H1 (cell line): Measurements from ENCODE around the gene EXOG. TPM values are rescaled to one million over a fixed set of nuclear protein-coding genes. Genes with fewer than 3 reads are reported as not detected.

ENCODE experiments used
- CTCF ChIA-PET: fragments of 300-600 bp; sonication (Branson Sonifier 250); formaldehyde crosslinking; loops from one replicate; lab custom pipeline; 2021; ENCODE audit not compliant: partially characterized antibody; lab: Charles Lee
- POLR2A ChIA-PET: fragments of 300-600 bp; sonication (Branson Sonifier 250); formaldehyde crosslinking; loops from one replicate; lab custom pipeline; 2021; ENCODE audit warnings: inconsistent platforms; ENCODE audit not compliant: partially characterized antibody; lab: Charles Lee
- DNase-seq, 2 experiments: peaks; one replicate each; pipeline versions ENCODE4 v3.0.0 to v3.0.0-alpha.2; 2010 to 2022; ENCODE audit warnings: low spot score in 2 of 2, low read depth in 1 of 2, mixed read lengths in 1 of 2
- FAIRE-seq: peaks from 2 replicates; lab custom pipeline; 2011; peaks lifted over from hg19 to GRCh38; lab: Jason Lieb, UNC
- H2AFZ ChIP-seq: 2 replicates; pipeline ENCODE4 v1.8.1; 2012; ENCODE audit warnings: low read length, inconsistent platforms
- H2AK5ac ChIP-seq: 2 replicates; pipeline ENCODE4 v1.6.1; 2013; ENCODE audit warnings: low read depth, low read length
- H2BK120ac ChIP-seq: replicated peaks from 2 replicates; pipeline ENCODE3; 2013; ENCODE audit warnings: low read depth, low read length, inconsistent platforms
- H2BK12ac ChIP-seq: 2 replicates; pipeline ENCODE4 v1.6.1; 2013; ENCODE audit warnings: low read depth, low read length
- H2BK15ac ChIP-seq: 2 replicates; pipeline ENCODE4 v1.6.1; 2013; ENCODE audit warnings: low read length
- H2BK20ac ChIP-seq: 2 replicates; pipeline ENCODE4 v1.6.1; 2013; ENCODE audit warnings: low read length
- H2BK5ac ChIP-seq: 2 replicates; pipeline ENCODE4 v1.6.1; 2013; ENCODE audit warnings: low read depth, low read length
- H3K14ac ChIP-seq: 2 replicates; pipeline ENCODE4 v1.6.1; 2013; ENCODE audit warnings: inconsistent platforms; ENCODE audit not compliant: insufficient read length
- H3K18ac ChIP-seq: 2 replicates; pipeline ENCODE4 v1.6.1; 2013; ENCODE audit warnings: low read length; ENCODE audit errors: extremely low read depth
- H3K23ac ChIP-seq: 2 replicates; pipeline ENCODE4 v1.6.1; 2013; ENCODE audit warnings: inconsistent platforms; ENCODE audit not compliant: insufficient read length
- H3K23me2 ChIP-seq: 2 replicates; pipeline ENCODE4 v1.6.1; 2013; ENCODE audit warnings: low read depth, low read length
- H3K27ac ChIP-seq: 2 replicates; pipeline ENCODE4 v1.6.1; 2011; ENCODE audit warnings: low read depth, low read length, inconsistent platforms
- H3K27me3 ChIP-seq, 4 experiments: replicated peaks in 1 of 4; 1 replicate in 1 of 4; 2 replicates in 3 of 4; pipeline versions ENCODE4 v1.6.1 to v1.8.1; 2011 to 2013; ENCODE audit warnings: low read length in 3 of 4, mild to moderate bottlenecking in 3 of 4, inconsistent platforms in 2 of 4, mixed read lengths in 2 of 4, moderate library complexity in 1 of 4; ENCODE audit not compliant: control insufficient read depth in 3 of 4, insufficient read depth in 3 of 4; ENCODE audit errors: extremely low read depth in 1 of 4
- H3K36me3 ChIP-seq, 4 experiments: 2 replicates each; pipeline versions ENCODE4 v1.6.1 to v1.8.1; 2011 to 2013; ENCODE audit warnings: mild to moderate bottlenecking in 4 of 4, low read length in 3 of 4, moderate library complexity in 2 of 4, control low read depth in 1 of 4, inconsistent platforms in 1 of 4; ENCODE audit not compliant: insufficient read depth in 4 of 4, control insufficient read depth in 2 of 4
- H3K4ac ChIP-seq: replicated peaks from 2 replicates; pipeline ENCODE3; 2013; ENCODE audit warnings: low read length, low read depth, mixed read lengths, inconsistent platforms; ENCODE audit not compliant: insufficient read length
- H3K4me1 ChIP-seq, 4 experiments: replicated peaks in 1 of 4; 1 replicate in 1 of 4; 2 replicates in 3 of 4; pipeline versions ENCODE4 v1.6.1 to v1.8.1; 2011 to 2013; ENCODE audit warnings: low read length in 3 of 4, inconsistent platforms in 2 of 4, mixed read lengths in 1 of 4; ENCODE audit not compliant: insufficient read depth in 4 of 4, control insufficient read depth in 3 of 4
- H3K4me2 ChIP-seq, 2 experiments: 2 replicates each; pipeline versions ENCODE4 v1.6.1 to v1.8.1; 2011 to 2013; ENCODE audit warnings: low read depth in 2 of 2, low read length in 2 of 2, control low read depth in 1 of 2, inconsistent platforms in 1 of 2, mild to moderate bottlenecking in 1 of 2; ENCODE audit not compliant: insufficient read depth in 1 of 2
- H3K4me3 ChIP-seq, 4 experiments: fragments of 200-600, 300-600 bp in 1 of 4; sonication (generic), shearing (Covaris generic), sonication (Bioruptor Twin) in 1 of 4; 2 replicates each; pipeline versions ENCODE4 v1.5.1 to v1.8.1; 2011 to 2016; ENCODE audit warnings: low read length in 4 of 4, low read depth in 3 of 4, control low read depth in 2 of 4, inconsistent platforms in 2 of 4, mild to moderate bottlenecking in 2 of 4, mixed read lengths in 1 of 4, moderate library complexity in 1 of 4; ENCODE audit not compliant: insufficient read depth in 2 of 4; ENCODE audit errors: extremely low read depth in 1 of 4
- H3K56ac ChIP-seq: replicated peaks from 2 replicates; pipeline ENCODE3; 2013; ENCODE audit warnings: low read depth, mild to moderate bottlenecking, mixed read lengths, low read length, inconsistent platforms; ENCODE audit not compliant: insufficient read length
- H3K79me1 ChIP-seq: 2 replicates; pipeline ENCODE4 v1.6.1; 2013; ENCODE audit warnings: low read depth, low read length, control low read depth
- H3K79me2 ChIP-seq, 2 experiments: 2 replicates each; pipeline versions ENCODE4 v1.6.1 to v1.8.1; 2012 to 2013; ENCODE audit warnings: low read length in 2 of 2, mild to moderate bottlenecking in 2 of 2, inconsistent platforms in 1 of 2; ENCODE audit not compliant: insufficient read depth in 2 of 2, control insufficient read depth in 1 of 2
- H3K9ac ChIP-seq, 4 experiments: replicated peaks in 1 of 4; 1 replicate in 1 of 4; 2 replicates in 3 of 4; pipeline versions ENCODE4 v1.6.1 to v1.8.1; 2011 to 2013; ENCODE audit warnings: low read depth in 3 of 4, low read length in 3 of 4, control low read depth in 2 of 4, mild to moderate bottlenecking in 2 of 4, moderate library complexity in 2 of 4, inconsistent platforms in 1 of 4; ENCODE audit errors: extremely low read depth in 1 of 4
- H3K9me3 ChIP-seq, 2 experiments: 2 replicates each; pipeline versions ENCODE4 v1.6.1 to v1.8.1; 2012 to 2013; ENCODE audit warnings: mild to moderate bottlenecking in 2 of 2, moderate library complexity in 2 of 2, control low read depth in 1 of 2, inconsistent platforms in 1 of 2, low read depth in 1 of 2, low read length in 1 of 2, mixed read lengths in 1 of 2; ENCODE audit not compliant: insufficient read depth in 2 of 2
- H4K20me1 ChIP-seq, 2 experiments: replicated peaks in 1 of 2; 2 replicates each; pipeline versions ENCODE3 to v1.8.1; 2011 to 2013; ENCODE audit warnings: inconsistent platforms in 2 of 2, low read length in 2 of 2, mild to moderate bottlenecking in 1 of 2; ENCODE audit not compliant: insufficient read depth in 2 of 2, control insufficient read depth in 1 of 2
- H4K5ac ChIP-seq: 2 replicates; pipeline ENCODE4 v1.6.1; 2013; ENCODE audit warnings: low read length, low read depth, mixed read lengths, inconsistent platforms; ENCODE audit not compliant: insufficient read length
- H4K8ac ChIP-seq: 2 replicates; pipeline ENCODE4 v1.8.0; 2013; ENCODE audit warnings: mild to moderate bottlenecking, moderate library complexity, low read length, inconsistent platforms; ENCODE audit not compliant: insufficient read depth; ENCODE audit errors: extremely low read depth
- H4K91ac ChIP-seq: replicated peaks from 2 replicates; pipeline ENCODE3; 2013; ENCODE audit warnings: low read length, mixed read lengths, inconsistent platforms; ENCODE audit not compliant: insufficient read length
- MAFK ChIP-seq: IDR thresholded peaks from 2 replicates; pipeline ENCODE4 v1.6.1; 2012; ENCODE audit warnings: low read depth, mild to moderate bottlenecking, improper control_type of control experiment, low read length
- TEAD4 ChIP-seq: IDR thresholded peaks from 2 replicates; pipeline ENCODE4 v1.6.1; 2012; ENCODE audit warnings: low read depth, low read length, inconsistent platforms, mixed read lengths
- WGBS, 2 experiments: shearing (Covaris generic) in 1 of 2; methylation state at CpG; one replicate each; pipeline versions ENCODE4 v1.1.6 to v1.1.7; 2013 to 2015; ENCODE audit warnings: low lambda C conversion rate in 2 of 2, mixed read lengths in 2 of 2, inconsistent platforms in 1 of 2, low coverage in 1 of 2, missing lambda C conversion rate in 1 of 2; ENCODE audit not compliant: insufficient replicate concordance in 2 of 2, insufficient coverage in 1 of 2, insufficient read length in 1 of 2; ENCODE audit errors: extremely low coverage in 1 of 2, missing lambda C conversion rate in 1 of 2; 5-methylcytosine and 5-hydroxymethylcytosine counted together
- polyA plus RNA-seq, 7 experiments: library from polyadenylated mRNA; depleted of rRNA in 3 of 7; stranded (reverse) in 5 of 7; unstranded in 2 of 7; fragments of >200 nt in 5 of 7; fragments of 200-250 nt in 2 of 7; gene quantifications; 1 replicate in 5 of 7; 2 replicates in 1 of 7; 4 replicates in 1 of 7; pipeline versions ENCODE4 v1.2.1 to v1.2.3, GENCODE V29; 2011 to 2013; ENCODE audit warnings: missing spikeins in 2 of 7, mixed read lengths in 2 of 7
- total RNA-seq: library from RNA; stranded (reverse); fragmentation: NEBNext Ultra II Directional; extraction: Animal tissue kit (Norgen Biotek cat#: 25700); gene quantifications from 2 replicates; pipeline ENCODE4 v1.2.1, GENCODE V29; 2021

EXOG gene
- total and polyA plus RNA-seq, 2 of the 8 experiments (the other 6 are each of a cell fraction or from before 2014, with no cell fraction given) = 7.2 to 12.9 TPM

DNA sequence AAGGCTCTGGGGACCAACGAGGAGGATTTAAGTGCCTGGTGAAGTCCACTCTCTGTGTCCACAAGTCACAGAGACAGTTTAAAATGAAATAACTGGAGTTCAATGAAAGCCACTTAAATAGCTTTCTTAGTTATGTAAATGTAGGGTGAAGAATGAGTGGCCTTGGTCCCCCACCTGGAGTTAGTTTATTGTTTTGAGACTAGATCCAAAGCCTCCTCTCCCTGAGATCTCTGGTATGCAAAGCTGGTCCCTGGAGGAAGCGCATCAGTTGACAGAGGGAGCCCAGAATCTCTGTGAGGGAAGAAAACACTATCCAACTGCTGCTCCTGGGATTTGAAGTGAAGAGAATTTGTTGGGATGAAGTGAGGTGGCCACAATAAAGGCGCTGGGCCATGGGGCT lies 40.5 kb downstream of the EXOG start:
- Histone ChIP-seq H3K23me2 (no peaks in the 10 kb centered on the region), H4K5ac (no peak overlapping the region), H2BK5ac (no peak overlapping the region), H3K14ac (no peak overlapping the region), H2BK12ac (no peak overlapping the region), H3K27me3 (no peaks in the 10 kb centered on the region), H3K79me2 (no peaks in the 10 kb centered on the region), H2AK5ac (no peak overlapping the region), H2BK20ac (no peak overlapping the region), H4K91ac (no peak overlapping the region), H3K4me3 (no peak overlapping the region), H2BK120ac (no peak overlapping the region), H3K79me1 (no peaks in the 10 kb centered on the region), H3K56ac (no peak overlapping the region), H3K18ac (no peak overlapping the region), H3K23ac (no peak overlapping the region), H4K20me1 (no peaks in the 10 kb centered on the region), H3K9me3 (peaks cover 4 to 11% of the 10 kb centered on the region in 2 experiments; a peak in 3 of 4 replicates), H3K4ac (no peak overlapping the region), H3K36me3 (no peaks in the 10 kb centered on the region), H2BK15ac (no peak overlapping the region), H2AFZ (no peak overlapping the region), H3K9ac (no peak overlapping the region), H3K4me1 (peaks cover 0 to 15% (median 8%) of the 10 kb centered on the region in 4 experiments; a peak in 6 of 7 replicates), H3K4me2 (peak overlapping the region in 1 of 2 experiments; percentile 26; a peak in 1 of 4 replicates), H4K8ac (no peak overlapping the region), H3K27ac (no peak overlapping the region)
- 75% methylated on average over 3 of the region's 3 CpGs; no CpG with 5 or more reads in 1 of the 2 experiments for WGBS, 2 experiments
- peak; percentile 39 for FAIRE-seq
- TF ChIP-seq MAFK (no peak), TEAD4 (peak; percentile 50)
- POLR2A ChIA-PET = no interaction called here
- CTCF ChIA-PET = interaction anchor here (0.7 to 3.4 kb wide), 9 partner anchors 13 to 119 kb away, joined by 3 to 13 read pairs (median 4); no protein-coding TSS in a partner anchor
- no peak for DNase-seq
